Activated T-helper 9 cell treated with anti-CD3 and anti-CD28 coated beads, Interleukin-2, amount 50 U/mL, for 16 hours (primary cell): ENCODE data around the gene KRTAP9-9.
"Not testable (repeated sequence)": the region's sequence is repeated elsewhere in the genome, so short reads cannot be mapped to it uniquely, and the experiment has no call there.

ENCODE experiments used
- DNase-seq: peaks from one replicate; pipeline ENCODE4 v3.0.0-alpha.2; 2020; ENCODE audit warnings: low read depth

Gene KRTAP9-9

DNA sequence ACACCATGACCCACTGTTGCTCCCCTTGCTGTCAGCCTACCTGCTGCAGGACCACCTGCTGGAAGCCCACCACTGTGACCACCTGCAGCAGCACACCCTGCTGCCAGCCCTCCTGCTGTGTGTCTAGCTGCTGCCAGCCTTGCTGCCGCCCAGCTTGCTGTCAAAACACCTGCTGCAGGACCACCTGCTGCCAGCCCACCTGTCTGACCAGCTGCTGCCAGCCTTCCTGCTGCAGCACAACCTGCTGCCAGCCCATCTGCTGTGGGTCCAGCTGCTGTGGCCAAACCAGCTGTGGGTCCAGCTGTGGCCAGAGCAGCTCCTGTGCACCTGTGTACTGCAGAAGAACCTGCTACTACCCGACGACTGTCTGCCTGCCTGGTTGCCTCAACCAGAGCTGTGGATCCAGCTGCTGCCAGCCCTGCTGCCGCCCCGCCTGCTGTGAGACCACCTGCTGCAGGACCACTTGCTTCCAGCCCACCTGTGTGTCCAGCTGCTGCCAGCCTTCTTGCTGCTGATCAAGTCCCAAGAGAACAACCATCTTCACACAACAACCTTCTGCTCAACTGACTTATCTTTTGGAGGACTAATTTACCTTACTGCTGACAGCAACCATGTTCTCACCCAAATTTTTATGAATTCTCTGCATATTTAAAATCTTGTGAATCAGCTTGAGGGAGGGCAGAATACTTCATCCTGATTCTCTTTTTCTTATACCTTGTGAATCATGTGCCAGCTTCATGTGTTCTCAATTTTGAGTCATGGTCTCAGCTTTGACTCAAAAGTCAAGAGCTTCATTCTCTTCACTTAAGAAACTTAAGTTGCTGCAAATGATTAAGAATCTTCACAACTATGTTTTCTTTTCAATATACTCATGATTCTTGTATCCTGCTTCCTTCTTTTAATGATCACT is at the start of gene KRTAP9-9:
Gene KRTAP9-9, plus strand, starts transcription at position 4 of the 910 bp plus-strand sequence.
- DNase-seq = not testable (repeated sequence)

DNA sequence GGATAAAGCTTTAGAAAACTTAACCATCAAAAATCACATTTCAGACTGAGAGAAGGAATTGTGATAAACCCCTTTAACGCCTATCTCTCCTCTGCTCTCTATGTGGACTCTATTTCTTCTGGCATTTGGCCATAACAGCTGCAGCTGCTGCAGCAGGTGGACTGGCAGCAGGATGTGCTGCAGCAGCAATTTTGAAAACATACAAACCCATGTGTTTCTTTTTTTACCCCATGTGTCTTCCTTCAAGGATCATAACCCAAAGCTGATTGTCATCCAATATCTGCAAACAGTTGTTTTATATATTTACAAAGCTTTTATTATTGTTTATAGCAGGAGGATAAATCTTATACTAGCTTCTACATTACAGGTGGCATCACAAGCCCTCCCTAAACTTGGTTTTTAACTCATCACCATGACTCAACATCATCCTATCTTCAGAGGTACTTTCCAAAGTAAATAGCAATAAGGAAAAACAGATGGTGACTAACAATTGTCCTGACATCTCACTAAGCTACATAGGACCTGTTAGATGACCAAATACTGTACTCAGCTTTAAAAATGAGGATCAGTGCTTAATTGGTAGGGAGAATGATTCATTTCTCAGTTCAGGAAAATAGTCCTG is 43.2 kb upstream of the KRTAP9-9 start:
- DNase-seq = no peak

DNA sequence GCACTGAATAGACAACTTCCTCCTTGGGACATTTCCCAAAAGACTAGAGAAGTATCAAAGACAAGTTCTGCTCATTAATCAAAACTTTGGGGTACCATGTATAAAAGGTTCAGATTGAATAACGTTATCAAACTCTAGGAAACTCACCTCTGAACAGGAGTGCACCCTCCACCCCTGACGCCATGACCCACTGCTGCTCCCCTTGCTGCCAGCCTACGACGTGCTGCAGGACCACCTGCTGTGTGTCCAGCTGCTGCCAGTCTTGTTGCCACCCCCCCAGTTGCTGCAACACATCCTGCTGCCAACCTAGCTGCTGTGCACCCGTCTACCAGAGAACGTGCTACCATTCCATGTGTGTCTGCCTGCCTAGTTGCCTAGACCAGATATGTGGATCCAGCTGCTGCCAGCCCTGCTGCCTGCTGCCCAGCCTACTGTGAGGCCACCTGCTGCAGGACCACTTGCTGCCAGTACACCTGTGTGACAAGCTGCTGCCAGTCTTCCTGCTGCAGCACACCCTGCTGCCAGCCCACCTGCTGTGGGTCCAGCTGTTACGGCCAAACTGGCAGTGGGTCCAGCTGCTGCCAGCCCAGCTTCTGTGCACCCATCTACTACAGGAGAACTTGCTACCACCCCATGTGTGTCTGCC is 42.5 kb upstream of the KRTAP9-9 start:
- DNase-seq = no peak

DNA sequence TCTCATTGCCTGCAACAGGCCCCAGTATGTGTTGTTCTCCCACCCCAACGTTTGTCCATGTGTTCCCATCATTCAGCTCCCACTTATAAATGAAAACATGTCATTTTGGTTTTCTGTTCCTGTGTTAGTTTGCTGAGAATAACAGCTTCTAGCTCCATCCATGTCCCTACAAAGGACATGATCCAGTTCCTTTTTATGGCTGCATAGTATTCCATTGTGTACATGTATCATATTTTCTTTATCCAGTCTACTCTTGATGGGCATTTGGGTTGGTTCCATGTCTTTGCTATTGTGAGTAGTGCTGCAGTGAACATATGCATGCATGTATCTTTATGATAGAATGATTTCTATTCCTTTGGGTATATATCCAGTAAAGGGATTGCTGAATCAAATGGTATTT is 39.5 kb upstream of the KRTAP9-9 start:
- no peak for DNase-seq

DNA sequence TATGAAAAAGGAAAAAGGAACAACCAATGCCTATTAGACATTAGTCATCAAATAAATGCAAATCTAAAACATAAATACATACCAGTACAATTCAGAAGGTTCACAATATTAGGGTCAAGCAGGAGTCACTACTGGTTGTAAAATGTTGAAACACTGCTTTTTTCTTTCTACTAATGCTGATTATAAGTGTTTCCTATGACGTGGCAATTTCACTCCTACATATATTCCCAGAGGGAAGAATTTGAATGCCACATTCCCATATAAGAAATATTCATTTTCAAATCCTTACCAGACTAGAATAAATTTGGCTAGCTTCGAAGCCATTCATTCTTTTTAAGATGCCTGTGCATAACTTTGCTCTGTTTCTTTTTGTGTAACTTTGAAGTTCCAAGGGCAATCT is 31.4 kb upstream of the KRTAP9-9 start:
- DNase-seq = no peak

GRCh38 chr17:41226051-41226450 is 29.1 kb upstream of the KRTAP9-9 start:
- DNase-seq = no peak

DNA sequence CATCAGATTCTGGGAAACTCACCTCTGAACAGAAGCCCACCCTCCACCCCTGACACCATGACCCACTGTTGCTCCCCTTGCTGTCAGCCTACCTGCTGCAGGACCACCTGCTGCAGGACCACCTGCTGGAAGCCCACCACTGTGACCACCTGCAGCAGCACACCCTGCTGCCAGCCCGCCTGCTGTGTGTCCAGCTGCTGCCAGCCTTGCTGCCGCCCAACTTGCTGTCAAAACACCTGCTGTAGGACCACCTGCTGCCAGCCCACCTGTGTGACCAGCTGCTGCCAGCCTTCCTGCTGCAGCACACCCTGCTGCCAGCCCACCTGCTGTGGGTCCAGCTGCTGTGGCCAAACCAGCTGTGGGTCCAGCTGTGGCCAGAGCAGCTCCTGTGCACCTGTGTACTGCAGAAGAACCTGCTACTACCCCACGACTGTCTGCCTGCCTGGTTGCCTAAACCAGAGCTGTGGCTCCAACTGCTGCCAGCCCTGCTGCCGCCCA is 28.5 kb upstream of the KRTAP9-9 start, which contains the start of gene KRTAP9-2:
Gene KRTAP9-2, plus strand, starts transcription at position 51 of the 498 bp plus-strand sequence. Its CDS starts 7 bp downstream, at position 58.
- DNase-seq = not testable (repeated sequence)

DNA sequence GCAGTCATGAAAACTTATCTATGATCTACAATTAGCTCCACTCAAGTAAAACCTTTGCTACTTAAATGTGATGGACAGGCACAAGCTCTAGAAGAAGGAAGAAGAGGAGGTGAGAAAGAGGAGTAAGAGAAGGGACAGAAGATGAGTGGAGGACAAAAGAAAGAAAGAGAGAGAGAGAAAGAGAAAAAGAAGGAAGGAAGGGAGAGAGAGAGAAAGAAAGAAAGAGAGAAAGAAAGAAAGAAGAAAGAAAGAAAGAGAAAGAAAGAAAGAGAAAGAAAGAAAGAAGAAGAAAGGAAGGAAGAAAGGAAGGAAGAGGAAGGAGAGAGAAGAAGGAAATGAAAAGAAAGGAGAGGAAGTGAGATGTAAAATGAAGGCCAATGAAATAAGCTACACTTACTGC is 25.1 kb upstream of the KRTAP9-9 start:
- no peak for DNase-seq

DNA sequence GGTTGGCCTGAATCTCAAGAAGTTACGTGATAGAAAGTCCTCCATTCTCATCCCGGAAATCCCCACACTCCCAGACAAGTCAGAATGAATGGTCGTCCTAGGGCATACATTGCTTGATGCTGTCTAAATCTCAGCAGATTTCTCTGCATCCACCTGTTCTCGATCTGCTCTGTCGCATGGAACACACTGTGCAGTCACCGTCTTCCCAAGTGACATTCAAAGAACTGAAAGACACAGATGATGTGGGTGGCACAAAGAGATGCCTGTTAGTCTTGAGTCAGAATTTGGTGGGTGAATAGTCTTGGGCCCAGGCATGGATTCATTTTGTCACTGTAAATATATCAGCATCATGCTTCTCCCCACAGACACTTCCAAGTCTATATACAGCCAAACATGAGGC is 23.5 kb upstream of the KRTAP9-9 start:
- no peak for DNase-seq

GRCh38 chr17:41232399-41233105 is 22.6 kb upstream of the KRTAP9-9 start, which contains the start of gene KRTAP9-3:
TSS of gene KRTAP9-3 (plus strand) at chr17:41232449. CDS start at chr17:41232502, 53 bp downstream.
- DNase-seq = not testable (repeated sequence)

DNA sequence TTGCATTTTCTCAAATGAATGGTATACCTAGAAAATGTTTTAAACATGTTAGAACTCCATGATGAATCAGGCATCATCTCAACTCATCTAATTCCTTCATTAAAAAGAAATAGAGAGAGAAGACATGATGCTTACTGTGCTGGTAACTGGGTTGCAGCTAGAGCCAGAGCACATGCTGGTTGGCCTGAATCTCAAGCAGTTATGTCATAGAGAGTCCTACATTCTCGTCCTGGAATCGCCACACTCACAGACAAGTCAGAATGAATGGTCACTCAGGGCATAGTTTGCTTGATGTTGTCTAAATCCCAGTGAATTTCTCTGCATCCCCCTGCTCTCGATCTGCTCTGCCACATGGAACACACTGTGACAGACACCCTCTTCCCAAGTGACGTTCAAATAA is 18.1 kb upstream of the KRTAP9-9 start:
- not testable (repeated sequence) for DNase-seq

DNA sequence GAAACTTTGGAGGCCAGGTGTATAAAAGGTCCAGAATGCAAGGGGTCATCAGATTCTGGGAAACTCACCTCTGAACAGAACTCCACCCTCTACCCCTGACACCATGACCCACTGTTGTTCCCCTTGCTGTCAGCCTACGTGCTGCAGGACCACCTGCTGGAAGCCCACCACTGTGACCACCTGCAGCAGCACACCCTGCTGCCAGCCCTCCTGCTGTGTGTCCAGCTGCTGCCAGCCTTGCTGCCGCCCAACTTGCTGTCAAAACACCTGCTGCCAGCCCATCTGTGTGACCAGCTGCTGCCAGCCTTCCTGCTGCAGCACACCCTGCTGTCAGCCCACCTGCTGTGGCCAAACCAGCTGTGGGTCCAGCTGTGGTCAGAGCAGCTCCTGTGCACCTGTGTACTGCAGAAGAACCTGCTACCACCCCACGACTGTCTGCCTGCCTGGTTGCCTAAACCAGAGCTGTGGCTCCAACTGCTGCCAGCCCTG is 17.2 kb upstream of the KRTAP9-9 start, which contains the start of gene KRTAP9-8:
Gene KRTAP9-8, plus strand, starts transcription at position 51 of the 489 bp plus-strand sequence. Its CDS starts 53 bp downstream, at position 104.
- DNase-seq = not testable (repeated sequence)

GRCh38 chr17:41246995-41247787 is 8.0 kb upstream of the KRTAP9-9 start:
- not testable (repeated sequence) for DNase-seq

GRCh38 chr17:41249637-41250240 is 5.4 kb upstream of the KRTAP9-9 start, which contains the start of gene KRTAP9-4:
TSS of gene KRTAP9-4 (plus strand) at chr17:41249687. CDS start at chr17:41249721, 34 bp downstream.
- not testable (repeated sequence) for DNase-seq

GRCh38 chr17:41251261-41251660 is 3.9 kb upstream of the KRTAP9-9 start:
- no peak for DNase-seq

GRCh38 chr17:41254861-41255260 is 323 bp upstream of the KRTAP9-9 start:
- no peak for DNase-seq

DNA sequence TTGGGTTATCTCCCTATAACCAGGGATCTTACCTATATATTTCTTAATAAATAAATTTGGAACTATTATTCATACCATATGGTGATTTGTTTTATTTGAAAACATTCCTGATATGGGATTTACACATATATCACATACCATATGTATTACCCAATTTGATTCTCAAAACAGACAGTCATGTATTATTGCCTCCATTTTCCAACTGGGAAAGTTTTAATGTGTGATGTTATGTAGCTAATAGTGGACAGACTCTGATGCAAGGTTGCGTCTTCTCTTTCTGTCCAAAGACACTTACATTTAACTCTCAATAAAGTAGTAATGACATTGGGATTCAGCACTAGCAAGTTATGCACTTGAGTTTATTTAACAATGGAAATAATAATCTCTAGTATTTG is 1.1 kb downstream of the KRTAP9-9 start:
- DNase-seq = no peak

- DNase-seq = no peak
These were observed 3.2 kb downstream of the KRTAP9-9 start for GRCh38 chr17:41258406-41258805.

DNA sequence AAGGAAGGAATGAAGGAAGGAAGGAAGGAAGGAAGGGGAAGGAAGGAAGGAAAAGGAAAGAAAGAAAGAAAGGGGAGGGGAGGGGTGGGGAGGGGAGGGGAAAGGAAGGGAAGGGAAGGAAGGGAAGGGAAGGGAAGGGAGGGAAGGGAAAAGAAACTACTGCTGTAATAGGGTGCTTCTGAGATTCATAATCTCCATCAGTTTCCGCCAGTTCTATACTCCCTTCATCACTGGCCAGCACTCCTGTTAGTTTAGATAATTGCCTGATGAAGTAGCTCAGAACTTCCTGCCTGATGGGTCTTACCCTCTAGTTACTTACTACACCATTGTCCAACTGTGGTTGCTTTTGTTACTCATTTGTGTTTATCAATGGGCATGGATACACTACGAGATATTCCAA is 8.0 kb downstream of the KRTAP9-9 start:
- no peak for DNase-seq

DNA sequence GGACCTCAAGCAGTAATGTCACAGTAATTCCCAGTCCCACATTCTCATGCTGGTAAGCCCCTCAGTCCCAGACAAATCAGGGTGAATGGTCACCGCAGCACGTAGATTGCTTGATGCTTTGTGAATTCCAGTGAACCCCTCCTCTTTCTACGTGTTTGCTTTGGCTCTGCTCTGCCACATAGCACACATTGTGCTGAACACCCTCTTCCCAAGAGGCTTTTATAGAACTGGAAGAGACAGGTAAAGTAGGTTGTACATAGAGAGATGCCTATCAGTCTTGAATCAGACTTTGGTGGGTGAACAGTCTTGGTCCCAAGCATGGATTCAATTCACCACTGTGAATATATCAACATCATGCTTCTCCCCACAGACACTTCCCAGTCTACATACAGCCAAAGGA is 9.4 kb downstream of the KRTAP9-9 start:
- DNase-seq = no peak
